Breast epithelium (tissue), 3 donors: ENCODE results near the gene RCOR3.

Experiments used
- CTCF ChIP-seq, 3 donors: fragments of 450-650 bp; IDR thresholded peaks; one replicate each; pipeline ENCODE4 v1.5.1; 2016 to 2017; ENCODE audit warnings: antibody characterized with exemption in 3 of 3, mild to moderate bottlenecking in 3 of 3, moderate library complexity in 3 of 3
- POLR2AphosphoS5 ChIP-seq, 3 donors: sonication (generic); formaldehyde crosslinking; IDR thresholded peaks; one replicate each; pipeline ENCODE4 v1.6.1; 2017; ENCODE audit warnings: antibody characterized with exemption in 3 of 3

- TF ChIP-seq CTCF (IDR thresholded peaks at IDR 0.05) (no peak), POLR2AphosphoS5 (IDR thresholded peaks at IDR 0.05) (no peak)
Measured at GRCh38 chr1:211344152-211344618, 85.0 kb downstream of the RCOR3 start.
